Activated CD4-positive, alpha-beta memory T cell treated with anti-CD3 and anti-CD28 coated beads for 36 hours (primary cell): ENCODE measurements around the gene C12orf60. TPM values are rescaled to one million over a fixed set of nuclear protein-coding genes. Genes with fewer than 3 reads are reported as not detected.

ENCODE experiments used
- CTCF ChIA-PET: fragments of 350-600 bp; sonication (Branson Sonifier 250); formaldehyde crosslinking; loops from one replicate; lab custom pipeline; 2021; ENCODE audit warnings: antibody characterized with exemption, inconsistent platforms; lab: Charles Lee
- POLR2A ChIA-PET: fragments of 350-600 bp; sonication (Branson Sonifier 250); formaldehyde crosslinking; loops from one replicate; lab custom pipeline; 2021; ENCODE audit warnings: antibody characterized with exemption; lab: Charles Lee
- DNase-seq: peaks from one replicate; pipeline ENCODE4 v3.0.0-alpha.2; 2020
- H3K27ac Mint-ChIP-seq: one replicate; pipeline ENCODE4 v1.8.0; 2021; ENCODE audit warnings: mixed read lengths
- H3K27me3 Mint-ChIP-seq: one replicate; pipeline ENCODE4 v1.8.0; 2021; ENCODE audit warnings: mixed read lengths
- H3K36me3 Mint-ChIP-seq: one replicate; pipeline ENCODE4 v1.8.0; 2021; ENCODE audit warnings: mixed read lengths
- H3K4me1 Mint-ChIP-seq: one replicate; pipeline ENCODE4 v1.8.0; 2021; ENCODE audit warnings: low read depth, mixed read lengths
- H3K4me3 Mint-ChIP-seq: one replicate; pipeline ENCODE4 v1.8.0; 2021; ENCODE audit warnings: mild to moderate bottlenecking, mixed read lengths
- H3K9me3 Mint-ChIP-seq: one replicate; pipeline ENCODE4 v1.8.0; 2021; ENCODE audit warnings: mixed read lengths
- intact Hi-C: fragments of 100-400 bp; cut with micrococcal nuclease; formaldehyde crosslinking; loops from one replicate; pipeline ENCODE4 v1.15.1; 2023
- total RNA-seq, 2 experiments: library from RNA; stranded (reverse); gene quantifications; one replicate each; pipeline ENCODE4 v1.2.3, GENCODE V29; 2021

Gene C12orf60
- total RNA-seq, 2 experiments from 2014 or later = 3.3 to 3.4 TPM

- intact Hi-C loops = loop anchor here (1.0 to 5.0 kb wide), 9 partner anchors 33 to 1112 kb away; partner anchors contain the start of genes ARHGDIB, ATF7IP, C12orf60 and STRAP
- Mint-ChIP-seq H3K27ac (peak overlapping the region; percentile 100), H3K4me3 (peak overlapping the region; percentile 98), H3K9me3 (peaks cover 15% of the 10 kb centered on the region), H3K27me3 (no peaks in the 10 kb centered on the region), H3K36me3 (peaks cover 44% of the 10 kb centered on the region), H3K4me1 (peaks cover 43% of the 10 kb centered on the region)
- ChIA-PET POLR2A (interaction anchor here (0.6 to 8.1 kb wide), 14 partner anchors 13 to 551 kb away, joined by 3 to 95 read pairs (median 4); partner anchors contain the start of genes ARHGDIB, ATF7IP, C12orf60 and WBP11), CTCF (interaction anchor here (0.7 to 3.1 kb wide), 16 partner anchors 11 to 533 kb away, joined by 3 to 33 read pairs (median 5); partner anchors contain the start of genes ARHGDIB, C12orf60 and WBP11)
- peak; percentile 97 for DNase-seq
Measured at GRCh38 chr12:14770496-14771461, 32.7 kb upstream of the C12orf60 start.

DNA sequence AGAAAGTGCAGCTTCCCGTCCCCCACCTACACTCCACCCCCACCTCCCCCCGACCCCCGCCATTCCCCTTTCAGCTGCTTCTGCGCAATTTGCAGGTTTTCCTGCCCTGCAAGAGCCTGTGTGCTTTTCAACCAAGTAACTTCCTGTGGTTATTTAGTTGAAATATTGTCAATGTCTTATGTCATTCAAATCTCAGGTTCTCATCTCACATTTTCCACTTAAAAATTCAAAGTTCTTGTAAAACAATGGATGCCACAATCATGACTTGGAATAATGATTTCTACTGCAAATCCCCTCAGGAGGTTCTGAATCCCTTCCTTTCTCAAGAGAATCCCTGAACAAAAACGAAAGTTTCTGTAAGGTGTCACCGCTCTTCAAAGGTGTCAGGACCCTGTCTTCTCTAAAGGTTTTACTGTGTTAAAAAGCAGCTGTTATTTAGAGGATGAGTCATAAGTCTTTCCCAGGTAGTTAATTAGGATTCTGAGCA lies 31.8 kb upstream of the C12orf60 start:
- peaks cover 36% of the 10 kb centered on the region for H3K36me3 Mint-ChIP-seq
- peak overlapping the region; percentile 98 for H3K4me3 Mint-ChIP-seq
- peaks cover 46% of the 10 kb centered on the region for H3K4me1 Mint-ChIP-seq
- H3K27ac Mint-ChIP-seq = peak overlapping the region; percentile 100
- peaks cover 7% of the 10 kb centered on the region for H3K9me3 Mint-ChIP-seq
- POLR2A ChIA-PET = interaction anchor here (0.6 to 8.1 kb wide), 11 partner anchors 12 to 551 kb away, joined by 3 to 95 read pairs (median 5); partner anchors contain the start of genes ARHGDIB, ATF7IP, C12orf60 and WBP11
- intact Hi-C loops = loop anchor here (1.0 to 5.0 kb wide), 8 partner anchors 32 to 1111 kb away; partner anchors contain the start of genes ATF7IP, C12orf60, STRAP and WBP11
- DNase-seq = peak; percentile 45
- CTCF ChIA-PET = interaction anchor here (2.6 to 3.1 kb wide), 3 partner anchors 28 to 224 kb away, joined by 10 to 18 read pairs (median 14); partner anchors contain the start of gene ARHGDIB
- no peaks in the 10 kb centered on the region for H3K27me3 Mint-ChIP-seq

DNA sequence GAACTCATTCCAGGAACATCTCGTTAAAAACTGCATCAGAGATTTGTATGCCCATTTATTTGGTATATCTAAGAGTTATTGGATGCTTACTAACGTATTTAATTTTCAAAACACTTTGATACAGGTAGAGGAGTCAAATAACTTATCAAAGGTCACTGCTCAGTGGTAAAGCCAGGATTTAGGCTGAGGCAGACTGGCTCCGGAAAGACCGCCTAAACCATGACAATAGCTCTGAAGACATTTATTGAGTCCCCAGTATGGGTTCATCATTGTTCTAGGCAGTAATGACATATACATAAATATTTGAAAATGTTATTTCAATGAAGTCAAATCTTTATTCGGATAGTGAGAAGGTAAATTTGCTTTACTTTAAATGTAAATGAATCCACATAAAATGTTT lies 30.5 kb upstream of the C12orf60 start:
- Mint-ChIP-seq H3K9me3 (no peaks in the 10 kb centered on the region), H3K4me1 (peaks cover 34% of the 10 kb centered on the region), H3K4me3 (no peak overlapping the region), H3K27ac (no peak overlapping the region), H3K27me3 (no peaks in the 10 kb centered on the region), H3K36me3 (peaks cover 24% of the 10 kb centered on the region)
- intact Hi-C loops = loop anchor here (5.0 kb wide), 2 partner anchors 386 to 536 kb away; no protein-coding TSS in a partner anchor
- CTCF ChIA-PET = interaction anchor here (0.8 to 1.4 kb wide), 2 partner anchors 30 to 178 kb away, joined by 3 read pairs; partner anchors contain the start of gene WBP11
- DNase-seq = no peak
- POLR2A ChIA-PET = interaction anchor here (0.6 to 8.1 kb wide), 6 partner anchors 11 to 186 kb away, joined by 3 to 95 read pairs (median 6); partner anchors contain the start of genes C12orf60 and WBP11

- no peaks in the 10 kb centered on the region for H3K27me3 Mint-ChIP-seq
- H3K4me1 Mint-ChIP-seq = peaks cover 31% of the 10 kb centered on the region
- no peak for DNase-seq
- H3K36me3 Mint-ChIP-seq = peaks cover 21% of the 10 kb centered on the region
- CTCF ChIA-PET = interaction anchor here (0.8 to 2.4 kb wide), 3 partner anchors 29 to 222 kb away, joined by 3 to 17 read pairs (median 7); partner anchors contain the start of genes C12orf60 and WBP11
- POLR2A ChIA-PET = interaction anchor here (0.6 to 8.1 kb wide), 8 partner anchors 10 to 500 kb away, joined by 3 to 95 read pairs (median 4); partner anchors contain the start of genes ARHGDIB, C12orf60 and WBP11
- H3K4me3 Mint-ChIP-seq = peak overlapping the region; percentile 97
- H3K27ac Mint-ChIP-seq = peak overlapping the region; percentile 93
- H3K9me3 Mint-ChIP-seq = no peaks in the 10 kb centered on the region
- intact Hi-C loops = loop anchor here (2.0 to 5.0 kb wide), 6 partner anchors 51 to 789 kb away; no protein-coding TSS in a partner anchor
Measured at GRCh38 chr12:14773685-14774073, 29.8 kb upstream of the C12orf60 start.

DNA sequence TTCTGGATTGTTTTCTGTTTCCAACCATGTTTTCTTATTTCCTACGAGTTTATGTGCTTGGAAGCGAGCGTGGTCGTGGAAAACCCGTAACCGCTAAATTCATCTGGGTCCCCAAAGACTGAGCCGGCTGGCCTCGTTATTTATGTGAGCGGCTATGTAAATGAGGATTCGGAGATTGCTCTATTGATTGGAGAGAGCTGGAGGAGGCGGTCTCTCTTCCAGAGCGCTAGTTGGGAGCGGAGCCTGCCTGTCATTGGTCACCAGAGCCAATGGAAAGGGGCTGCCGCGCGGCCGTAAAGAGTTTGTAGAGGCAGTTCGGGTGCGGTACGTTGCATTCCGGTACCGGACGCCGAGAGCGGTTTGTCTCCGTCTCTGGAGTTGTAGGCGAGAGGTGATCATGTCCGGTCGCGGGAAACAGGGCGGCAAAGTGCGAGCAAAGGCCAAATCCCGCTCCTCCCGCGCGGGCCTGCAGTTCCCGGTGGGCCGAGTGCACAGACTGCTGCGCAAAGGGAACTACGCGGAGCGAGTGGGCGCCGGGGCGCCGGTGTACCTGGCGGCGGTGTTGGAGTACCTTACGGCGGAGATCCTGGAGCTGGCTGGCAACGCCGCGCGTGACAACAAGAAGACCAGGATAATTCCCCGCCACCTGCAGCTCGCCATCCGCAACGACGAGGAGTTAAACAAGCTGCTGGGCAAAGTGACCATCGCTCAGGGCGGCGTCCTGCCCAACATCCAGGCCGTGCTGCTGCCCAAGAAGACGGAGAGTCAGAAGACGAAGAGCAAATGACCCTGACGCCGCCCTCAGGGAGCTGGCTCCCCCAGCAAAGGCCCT lies 29.2 kb upstream of the C12orf60 start:
- H3K27me3 Mint-ChIP-seq = no peaks in the 10 kb centered on the region
- peak; percentile 95 for DNase-seq
- ChIA-PET CTCF (interaction anchor here (0.9 to 2.4 kb wide), 5 partner anchors 28 to 222 kb away, joined by 3 to 17 read pairs (median 5); partner anchors contain the start of genes C12orf60, ERP27 and WBP11), POLR2A (interaction anchor here (0.6 to 8.1 kb wide), 14 partner anchors 10 to 406 kb away, joined by 3 to 95 read pairs (median 4); partner anchors contain the start of genes ARHGDIB, C12orf60 and WBP11)
- peak overlapping the region; percentile 97 for H3K4me3 Mint-ChIP-seq
- H3K9me3 Mint-ChIP-seq = no peaks in the 10 kb centered on the region
- peaks cover 18% of the 10 kb centered on the region for H3K36me3 Mint-ChIP-seq
- peak overlapping the region; percentile 93 for H3K27ac Mint-ChIP-seq
- intact Hi-C loops = loop anchor here (2.0 to 5.0 kb wide), 6 partner anchors 51 to 789 kb away; no protein-coding TSS in a partner anchor
- peaks cover 25% of the 10 kb centered on the region for H3K4me1 Mint-ChIP-seq

GRCh38 chr12:14774906-14775635 lies 28.4 kb upstream of the C12orf60 start:
- peak; percentile 54 for DNase-seq
- Mint-ChIP-seq H3K9me3 (no peaks in the 10 kb centered on the region), H3K36me3 (peaks cover 13% of the 10 kb centered on the region), H3K27me3 (no peaks in the 10 kb centered on the region), H3K27ac (peak overlapping the region; percentile 93), H3K4me3 (peak overlapping the region; percentile 97), H3K4me1 (peaks cover 24% of the 10 kb centered on the region)
- POLR2A ChIA-PET = interaction anchor here (0.6 to 8.1 kb wide), 12 partner anchors 20 to 407 kb away, joined by 3 to 95 read pairs (median 4); partner anchors contain the start of genes ARHGDIB, C12orf60 and WBP11
- CTCF ChIA-PET = interaction anchor here (0.5 to 2.4 kb wide), 7 partner anchors 9 to 221 kb away, joined by 3 to 17 read pairs (median 4); partner anchors contain the start of genes C12orf60, ERP27 and WBP11
- intact Hi-C loops = loop anchor here (2.0 to 5.0 kb wide), 6 partner anchors 50 to 788 kb away; no protein-coding TSS in a partner anchor

DNA sequence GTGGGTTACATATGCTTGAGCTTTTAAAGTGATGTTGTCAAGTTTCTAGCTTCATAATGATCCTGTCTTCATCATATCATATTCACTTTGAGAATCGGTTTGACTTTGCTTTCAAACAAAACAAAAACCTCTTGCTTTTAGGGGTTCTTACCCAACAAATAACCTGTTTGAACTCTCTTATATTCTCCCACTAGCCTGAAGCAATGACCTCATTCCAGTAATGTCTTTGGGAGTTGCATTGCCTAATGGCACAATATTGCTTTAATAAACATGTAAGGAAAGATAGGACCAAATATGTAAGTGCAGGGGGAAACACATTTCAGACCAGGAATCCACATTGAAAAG lies 27.9 kb upstream of the C12orf60 start:
- Mint-ChIP-seq H3K27me3 (no peaks in the 10 kb centered on the region), H3K4me3 (peak overlapping the region; percentile 97), H3K9me3 (no peaks in the 10 kb centered on the region), H3K36me3 (peaks cover 7% of the 10 kb centered on the region), H3K27ac (peak overlapping the region; percentile 93), H3K4me1 (peaks cover 24% of the 10 kb centered on the region)
- CTCF ChIA-PET = interaction anchor here (0.5 to 2.4 kb wide), 6 partner anchors 9 to 220 kb away, joined by 3 to 17 read pairs (median 4); partner anchors contain the start of genes C12orf60 and WBP11
- POLR2A ChIA-PET = interaction anchor here (0.8 to 8.1 kb wide), 5 partner anchors 20 to 219 kb away, joined by 4 to 95 read pairs (median 10); partner anchors contain the start of genes C12orf60 and WBP11
- no peak for DNase-seq
- intact Hi-C loops = loop anchor here (2.0 kb wide), 4 partner anchors 49 to 787 kb away; no protein-coding TSS in a partner anchor

- POLR2A ChIA-PET = interaction anchor here (8.1 kb wide), 1 partner anchor 27 kb away, joined by 95 read pairs; the partner anchor contains the start of genes C12orf60 and WBP11
- CTCF ChIA-PET = interaction anchor here (0.9 to 2.4 kb wide), 4 partner anchors 8 to 219 kb away, joined by 3 to 17 read pairs (median 4); partner anchors contain the start of genes C12orf60 and WBP11
- Mint-ChIP-seq H3K27me3 (no peaks in the 10 kb centered on the region), H3K4me3 (no peak overlapping the region), H3K27ac (no peak overlapping the region), H3K36me3 (peaks cover 3% of the 10 kb centered on the region), H3K4me1 (peaks cover 20% of the 10 kb centered on the region), H3K9me3 (no peaks in the 10 kb centered on the region)
- intact Hi-C loops = no loop called here
- DNase-seq = no peak
Measured at GRCh38 chr12:14776236-14776961, 27.1 kb upstream of the C12orf60 start.

GRCh38 chr12:14777271-14777670 lies 26.2 kb upstream of the C12orf60 start:
- Mint-ChIP-seq H3K4me1 (peaks cover 13% of the 10 kb centered on the region), H3K27me3 (no peaks in the 10 kb centered on the region), H3K4me3 (no peak overlapping the region), H3K36me3 (peaks cover 3% of the 10 kb centered on the region), H3K9me3 (no peaks in the 10 kb centered on the region), H3K27ac (no peak overlapping the region)
- DNase-seq = no peak
- intact Hi-C loops = no loop called here
- ChIA-PET POLR2A (interaction anchor here (0.8 kb wide), 1 partner anchor 25 kb away, joined by 3 read pairs; no protein-coding TSS in a partner anchor), CTCF (interaction anchor here (0.8 to 1.2 kb wide), 3 partner anchors 25 to 218 kb away, joined by 3 read pairs; no protein-coding TSS in a partner anchor)
